Measurements from ENCODE around the gene SYNJ1. TPM values are rescaled to one million over a fixed set of nuclear protein-coding genes. Genes with fewer than 3 reads are reported as not detected.
"Not testable (repeated sequence)": the region's sequence is repeated elsewhere in the genome, so short reads cannot be mapped to it uniquely, and the experiment has no call there.

Gene SYNJ1
- total RNA-seq, 1 donor from 2014 or later: 6.6 TPM

DNA sequence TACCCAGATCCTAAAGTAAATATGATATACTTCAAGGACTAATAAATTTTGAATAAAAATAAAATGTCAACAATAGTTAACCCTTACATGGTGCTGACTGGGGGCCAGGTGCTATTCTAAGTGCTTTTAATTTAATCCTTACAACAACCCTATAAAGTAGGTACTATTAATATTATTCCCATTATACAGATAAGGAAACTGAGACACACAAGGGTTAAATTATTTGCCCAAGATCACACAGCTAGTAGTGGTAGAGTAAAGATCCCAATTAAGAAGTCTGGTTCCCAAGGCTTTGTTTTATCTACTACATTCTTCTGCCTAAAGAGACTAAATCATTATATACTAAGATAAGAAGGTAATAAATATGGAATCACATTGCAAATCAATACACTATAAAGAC lies 34.2 kb downstream of the SYNJ1 start:
- DNase-seq: no peak

DNA sequence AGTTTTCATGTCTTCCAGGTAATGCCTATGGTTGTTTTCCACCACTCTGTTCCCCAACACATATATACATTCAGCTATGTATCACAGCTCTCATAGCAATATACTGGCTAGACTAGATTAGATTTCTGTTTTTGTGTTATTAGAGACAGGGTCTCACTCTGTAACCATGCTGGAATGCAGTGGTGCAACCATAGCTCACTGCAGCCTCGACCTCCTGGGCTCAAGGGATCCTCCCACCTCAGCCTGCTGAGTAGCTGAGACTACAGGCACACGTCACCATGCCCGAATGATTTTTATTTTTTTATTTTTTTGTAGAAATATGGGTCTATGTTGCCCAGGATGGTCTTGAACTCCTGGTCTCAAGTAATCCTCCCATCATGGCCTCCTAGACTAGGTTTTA lies 37.7 kb downstream of the SYNJ1 start:
- no peak for DNase-seq

DNA sequence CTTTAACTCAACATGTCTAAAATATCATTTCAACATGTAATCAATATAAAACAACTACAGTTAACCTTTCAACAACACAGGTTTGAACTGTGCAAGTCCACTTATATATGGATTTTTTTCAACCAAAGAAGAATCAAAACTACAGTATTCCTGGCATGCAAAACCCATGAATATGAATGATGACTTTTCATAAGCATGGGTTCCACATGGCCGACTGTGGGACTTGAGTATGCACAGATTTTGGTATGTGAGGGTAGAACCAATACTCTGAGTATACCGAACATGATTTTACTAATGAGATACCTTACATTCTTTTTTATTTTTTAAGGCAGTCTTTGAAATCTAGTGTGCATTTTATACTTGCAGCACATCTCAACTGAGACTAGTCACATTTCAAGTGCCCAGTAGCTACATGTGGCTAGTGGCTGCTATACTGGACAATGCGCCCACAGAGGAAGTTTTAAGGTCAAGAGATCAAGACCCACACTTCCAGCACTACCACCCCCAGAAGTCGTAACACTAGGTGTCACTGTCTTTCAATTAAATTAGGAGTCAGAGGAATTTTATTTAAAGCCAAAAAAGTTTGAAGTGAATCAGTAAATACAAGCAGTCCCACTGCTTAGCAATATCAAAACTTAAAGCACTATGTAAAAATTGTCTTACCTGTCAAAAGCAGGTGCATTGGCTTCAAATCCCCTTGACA lies 40.0 kb downstream of the SYNJ1 start:
- DNase-seq: no peak

DNA sequence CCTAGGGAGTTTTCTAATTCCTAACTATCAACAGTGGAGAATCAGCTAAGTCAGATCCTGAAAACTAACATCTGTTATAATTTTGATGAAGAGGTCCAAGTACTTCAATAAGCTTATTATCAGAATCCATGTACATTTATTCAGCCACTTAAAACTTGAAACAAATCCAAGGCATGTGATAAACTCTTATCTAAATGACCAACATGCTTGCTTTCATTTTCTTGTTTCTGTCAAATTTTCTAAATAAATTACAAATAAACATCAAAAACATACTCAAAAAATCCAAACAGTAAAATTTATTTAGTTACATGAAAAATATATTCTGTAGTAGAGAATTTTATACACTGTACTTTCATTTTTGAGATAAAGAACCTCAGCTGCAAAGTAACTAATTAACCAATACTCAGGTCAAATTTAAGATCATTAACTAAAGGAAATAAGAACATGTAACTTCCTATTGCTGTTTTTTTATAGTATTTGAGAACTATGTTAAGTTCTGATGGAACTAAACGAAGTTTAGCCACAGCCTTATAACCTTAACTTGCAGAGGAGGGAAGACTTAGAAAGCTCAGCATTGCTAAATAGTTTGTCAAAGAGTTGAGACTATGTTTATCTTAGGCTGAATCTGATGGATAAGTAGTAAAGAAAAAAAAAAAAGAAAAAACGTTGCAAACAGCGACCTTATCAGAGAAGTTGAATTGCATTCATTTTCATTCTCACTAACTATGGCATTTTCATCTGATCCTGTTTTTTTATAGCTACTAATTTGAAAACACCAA lies 44.9 kb downstream of the SYNJ1 start:
- DNase-seq: no peak

DNA sequence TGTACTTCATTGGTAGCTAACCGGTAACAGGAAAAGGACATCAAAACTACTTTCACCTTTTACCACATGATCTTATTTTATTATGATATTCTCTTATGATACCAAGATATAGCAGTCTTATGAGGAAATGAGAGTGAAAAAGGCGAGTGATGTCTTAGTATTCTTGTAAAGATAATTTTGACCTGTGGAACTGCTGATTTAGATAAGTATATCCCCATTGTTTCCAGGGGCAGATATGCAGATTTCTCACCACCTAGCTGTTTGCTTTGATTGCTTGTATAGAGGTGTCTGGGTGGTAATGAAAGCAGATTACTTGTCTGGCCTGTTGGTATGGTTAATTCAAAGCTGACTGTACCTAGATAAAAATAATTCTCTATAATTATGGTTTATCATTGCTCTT lies 53.1 kb downstream of the SYNJ1 start:
- no peak for DNase-seq

DNA sequence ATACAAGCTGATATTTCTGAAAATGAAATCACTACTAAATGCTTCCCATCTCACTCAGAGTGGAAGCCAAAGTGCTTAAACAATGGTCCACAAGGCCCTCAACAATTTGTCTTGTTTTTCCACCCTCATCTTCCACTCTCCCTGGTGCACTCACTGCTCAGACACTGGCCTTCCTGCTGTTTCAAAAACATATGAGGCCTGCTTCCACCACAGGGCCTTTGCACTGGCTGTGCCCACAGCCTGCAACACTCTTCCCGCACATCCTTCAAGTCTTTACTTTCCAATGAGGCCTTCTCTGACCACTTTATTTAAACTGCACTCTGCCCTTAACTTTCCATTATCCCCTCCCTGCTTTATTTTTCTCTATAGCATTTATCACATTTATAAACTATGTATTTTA lies 53.8 kb downstream of the SYNJ1 start:
- DNase-seq: no peak

DNA sequence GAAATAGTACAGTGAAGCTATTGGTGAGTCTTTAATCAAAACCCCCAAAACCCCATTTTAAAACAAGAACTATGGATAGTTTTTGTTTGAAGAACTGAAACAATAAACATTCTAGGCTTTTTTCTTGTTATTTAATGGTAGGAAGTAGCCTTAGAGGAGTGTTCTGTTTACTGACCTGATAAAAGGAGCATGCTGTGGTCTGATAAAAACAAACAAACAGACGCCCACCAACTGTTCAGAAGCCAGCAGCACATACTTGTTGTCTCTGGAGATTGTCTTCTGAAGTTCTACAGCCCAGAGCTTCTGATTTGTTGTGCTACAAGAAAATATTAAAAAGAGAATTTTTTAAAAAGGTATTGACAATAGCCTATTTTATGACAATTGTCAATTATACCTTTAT lies 61.6 kb downstream of the SYNJ1 start:
- DNase-seq: no peak

DNA sequence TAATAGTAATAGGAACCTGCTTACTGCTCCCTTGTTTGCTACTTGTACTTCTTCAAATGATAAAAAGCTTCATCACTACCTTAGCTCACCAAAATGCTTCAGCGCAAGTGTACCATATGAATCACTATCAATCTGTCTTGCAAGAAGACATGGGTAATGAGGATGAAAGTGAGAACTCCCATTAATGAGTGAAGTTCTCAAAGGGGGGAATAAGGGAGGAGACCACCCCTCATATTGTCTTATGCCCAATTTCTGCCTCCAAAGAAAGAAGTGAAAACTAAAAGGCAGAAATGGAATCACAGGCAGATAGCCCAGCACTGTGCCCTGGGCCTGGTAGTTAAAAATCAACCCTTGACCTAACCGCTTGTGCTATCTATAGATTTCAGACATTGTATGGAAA lies 63.7 kb downstream of the SYNJ1 start:
- DNase-seq: not testable (repeated sequence)

DNA sequence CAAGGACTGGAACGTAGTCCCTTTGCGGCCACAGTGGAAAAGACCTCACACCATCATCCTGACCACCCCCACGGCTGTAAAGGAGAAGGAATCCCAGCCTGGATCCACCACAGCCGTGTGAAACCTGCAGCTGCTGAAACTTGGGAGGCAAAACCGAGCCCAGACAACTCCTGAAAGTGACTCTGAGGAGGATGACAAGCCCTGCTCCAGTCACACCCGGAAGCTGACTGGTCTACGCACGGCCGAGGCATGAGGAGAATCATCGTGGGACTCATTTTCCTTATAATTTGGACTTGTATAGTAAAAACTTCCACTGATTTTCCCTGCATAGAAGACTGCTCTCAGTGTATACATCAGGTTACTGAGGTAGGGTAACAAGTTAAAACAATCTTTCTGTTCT lies 65.8 kb downstream of the SYNJ1 start:
- not testable (repeated sequence) for DNase-seq

DNA sequence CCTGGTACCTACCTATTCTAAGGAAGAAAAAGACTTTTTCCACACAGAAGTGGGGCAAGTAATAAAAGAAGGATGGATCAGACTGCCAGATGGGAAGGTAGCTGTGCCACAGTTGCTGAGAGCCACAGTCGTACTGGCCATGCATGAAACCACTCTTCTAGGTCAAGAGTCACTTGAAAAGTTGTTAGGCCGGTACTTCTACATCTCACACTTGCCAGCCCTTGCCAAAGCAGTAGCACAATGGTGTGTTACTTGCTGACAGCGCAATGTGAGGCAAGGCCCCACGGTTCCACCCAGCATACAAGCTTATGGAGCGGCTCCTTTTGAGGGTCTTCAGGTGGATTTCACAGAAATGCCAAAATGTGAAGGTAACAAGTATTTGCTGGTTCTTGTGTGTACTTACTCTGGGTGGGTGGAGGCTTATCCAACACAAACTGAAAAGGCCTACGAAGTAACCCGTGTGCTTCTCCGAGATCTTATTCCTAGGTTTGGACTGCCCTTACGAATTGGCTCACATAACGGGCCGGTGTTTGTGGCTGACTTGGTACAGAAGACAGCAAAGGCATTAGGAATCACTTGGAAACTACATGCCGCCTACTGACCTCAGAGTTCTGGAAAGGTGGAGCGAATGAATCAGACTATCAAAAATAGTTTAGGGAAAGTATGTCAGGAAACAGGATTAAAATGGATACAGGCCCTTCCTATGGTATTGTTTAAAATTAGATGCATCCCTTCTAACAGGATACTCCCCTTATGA lies 66.6 kb downstream of the SYNJ1 start:
- DNase-seq: not testable (repeated sequence)

DNA sequence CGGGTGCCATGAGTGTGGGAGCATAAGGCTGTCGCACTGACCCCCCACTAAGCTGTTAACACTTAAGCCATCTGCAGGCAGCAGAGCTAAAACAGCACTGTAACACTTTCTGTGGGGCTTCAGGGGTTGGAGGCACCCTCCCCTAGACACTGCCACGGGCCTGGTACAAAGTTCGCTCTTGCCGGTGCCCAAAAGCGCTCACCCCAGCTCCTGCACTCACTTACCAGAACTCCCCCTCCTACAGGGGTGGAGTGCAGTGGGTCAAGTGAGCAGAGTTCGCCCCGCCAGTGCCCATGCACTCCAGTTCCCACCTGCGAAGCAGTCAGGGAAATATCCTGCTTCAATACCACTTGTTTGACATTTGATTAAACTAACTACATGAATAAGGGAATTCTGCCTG lies 69.3 kb downstream of the SYNJ1 start:
- no peak for DNase-seq

DNA sequence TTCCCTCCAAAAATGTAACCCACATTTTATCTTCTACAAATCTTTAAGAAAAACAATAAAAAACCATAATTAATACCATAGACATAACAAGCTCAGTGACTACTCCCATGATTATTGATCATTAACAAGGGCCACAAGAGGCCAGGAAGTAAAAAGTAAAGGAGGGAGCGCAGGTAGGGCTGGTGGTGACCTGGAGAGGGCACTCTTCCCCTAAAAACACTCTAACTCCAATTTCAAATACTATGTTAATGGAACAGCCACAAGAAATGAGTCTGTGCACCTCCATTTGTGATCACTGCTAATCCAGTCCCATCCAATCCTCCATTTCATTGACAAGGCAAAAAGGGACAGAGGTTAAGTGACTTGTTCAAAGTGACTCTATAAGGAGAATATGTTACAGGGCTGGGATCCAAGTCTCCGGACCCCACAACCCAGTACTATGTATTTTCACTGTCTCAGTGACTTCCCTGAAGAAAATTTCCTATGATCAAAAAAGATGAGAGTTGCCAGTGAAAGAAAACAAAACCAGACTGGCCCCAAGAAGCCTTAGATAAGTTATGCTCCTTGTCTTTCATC lies 74.4 kb downstream of the SYNJ1 start:
- DNase-seq: no peak

DNA sequence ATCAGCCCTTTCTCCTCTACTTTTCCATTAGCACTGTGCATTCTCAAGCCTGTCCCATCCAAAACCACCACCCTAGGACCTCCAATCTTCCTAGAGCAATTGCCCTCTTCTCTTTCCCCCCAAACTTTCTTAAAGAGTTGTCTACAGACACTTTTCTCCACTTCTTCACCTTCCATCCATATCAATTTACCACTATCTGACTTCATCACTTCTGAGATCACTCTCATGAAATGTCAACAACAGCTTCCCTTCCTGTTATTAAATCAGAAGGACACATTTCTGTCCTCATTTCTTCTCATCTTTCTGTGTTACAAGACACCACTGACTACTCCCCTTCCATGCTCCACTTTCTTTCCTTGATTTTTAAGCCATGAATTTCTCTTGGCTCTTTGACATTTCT lies 79.6 kb downstream of the SYNJ1 start:
- no peak for DNase-seq

DNA sequence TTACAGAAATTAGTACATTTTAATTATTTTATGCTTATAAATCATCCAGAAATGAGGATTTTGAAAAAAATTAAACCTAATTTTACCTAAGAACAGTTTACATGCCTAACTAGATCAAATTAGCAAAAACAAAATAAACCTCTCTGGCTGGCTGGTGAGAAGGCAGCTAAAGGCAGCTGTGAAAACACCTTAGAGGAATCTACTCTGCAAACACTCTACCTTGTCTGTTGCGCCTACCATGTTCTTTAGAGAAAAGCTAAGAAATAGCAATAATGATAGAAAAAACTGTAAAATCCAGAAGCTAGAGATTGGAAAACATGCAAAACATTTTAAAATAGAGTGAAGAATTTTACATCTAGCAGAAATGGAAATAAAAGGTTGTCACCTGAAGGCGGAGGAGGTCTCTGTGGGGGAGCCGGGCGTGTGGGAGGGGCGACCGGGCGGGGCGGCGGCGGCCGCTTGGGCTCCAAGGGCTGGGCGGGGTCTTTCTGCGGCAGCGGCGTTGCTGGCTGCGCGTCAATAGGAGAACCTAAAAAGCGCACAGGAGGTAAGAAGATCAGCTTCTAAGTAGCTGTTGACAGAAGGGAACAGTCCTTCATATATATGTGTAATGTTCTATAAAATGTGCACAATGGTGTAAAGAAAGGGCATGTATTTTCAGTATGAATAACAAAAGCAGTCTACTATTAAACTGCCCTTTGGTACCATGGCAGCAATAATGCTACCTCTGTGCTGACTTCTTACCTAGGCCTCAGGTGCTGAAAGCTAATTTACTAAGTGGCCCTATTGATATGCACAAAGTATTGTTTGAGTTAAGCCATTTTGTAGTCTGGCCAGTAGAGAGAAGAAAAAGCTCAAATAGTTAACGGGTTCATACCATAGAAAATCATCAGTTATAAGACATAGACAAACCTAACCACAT lies 82.3 kb downstream of the SYNJ1 start:
- no peak for DNase-seq

DNA sequence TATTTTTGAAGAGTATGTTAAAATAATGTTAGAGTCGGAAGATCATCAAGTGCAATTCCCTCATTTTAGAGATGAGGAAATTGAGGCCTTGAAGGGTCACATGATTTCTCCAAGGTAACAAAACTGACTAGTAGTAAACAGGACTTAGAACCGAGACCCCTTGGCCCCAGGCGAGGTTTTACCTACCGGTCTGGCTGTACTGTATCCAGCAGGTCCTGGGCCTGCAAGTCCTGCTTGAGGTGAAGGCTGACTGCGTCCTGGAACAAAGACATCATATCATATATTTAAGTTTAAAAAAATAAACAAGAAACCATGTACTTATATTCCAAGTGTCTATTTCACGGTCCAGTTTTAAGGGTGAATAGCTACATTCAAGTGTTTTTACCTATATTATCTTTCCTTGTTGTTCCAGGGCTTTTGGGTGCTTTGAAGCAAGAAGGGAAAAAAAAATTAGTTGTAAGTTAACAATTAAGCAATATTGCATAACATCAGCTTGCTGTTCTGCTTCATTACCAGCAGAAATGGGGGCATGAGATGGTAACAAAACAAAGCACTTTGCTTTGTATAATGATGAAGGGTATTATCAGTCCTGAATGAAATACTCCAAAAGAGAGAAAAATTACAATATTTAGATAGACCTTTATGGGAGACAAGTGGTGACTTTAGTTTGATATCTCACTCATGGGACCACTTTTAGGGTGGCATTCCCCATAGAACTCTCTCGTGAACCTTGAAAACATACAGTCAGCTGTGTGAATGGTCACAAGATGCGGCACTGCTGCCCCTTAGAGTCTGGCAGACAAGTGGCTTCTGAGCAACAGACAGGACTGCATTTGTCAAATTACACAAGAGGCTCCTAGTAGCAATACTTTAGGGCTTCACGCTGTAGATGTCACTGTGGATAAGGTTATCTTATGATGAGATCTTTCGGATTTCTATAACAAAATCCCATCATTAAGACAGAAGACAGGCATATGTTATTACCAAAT lies 85.8 kb downstream of the SYNJ1 start:
- no peak for DNase-seq

DNA sequence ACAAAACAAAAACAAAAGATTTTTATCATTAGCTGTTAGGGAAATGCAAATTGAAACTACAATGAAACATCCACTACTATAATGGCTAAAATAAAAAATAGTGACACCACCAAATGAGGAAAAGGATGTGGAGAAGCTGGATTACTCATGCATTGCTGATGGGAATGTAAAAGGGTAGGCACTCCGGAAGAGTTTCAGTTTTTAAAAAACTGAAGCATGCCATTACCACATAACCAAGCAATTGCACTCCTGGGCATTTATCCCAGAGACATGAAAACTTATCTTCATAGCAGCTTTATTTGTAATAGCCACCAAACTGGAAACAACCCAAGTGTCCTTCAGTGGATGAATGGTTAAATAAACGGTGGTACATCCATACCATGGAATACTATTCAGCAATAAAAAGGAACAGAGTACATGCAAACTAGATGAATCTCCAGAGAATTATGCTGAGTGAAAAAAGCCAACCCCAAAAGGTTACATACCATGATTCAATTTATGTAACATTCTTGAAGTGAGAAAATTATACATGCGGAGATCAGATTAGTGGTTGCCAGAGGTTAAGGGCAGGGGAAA lies 101.1 kb downstream of the SYNJ1 start:
- no peak for DNase-seq

DNA sequence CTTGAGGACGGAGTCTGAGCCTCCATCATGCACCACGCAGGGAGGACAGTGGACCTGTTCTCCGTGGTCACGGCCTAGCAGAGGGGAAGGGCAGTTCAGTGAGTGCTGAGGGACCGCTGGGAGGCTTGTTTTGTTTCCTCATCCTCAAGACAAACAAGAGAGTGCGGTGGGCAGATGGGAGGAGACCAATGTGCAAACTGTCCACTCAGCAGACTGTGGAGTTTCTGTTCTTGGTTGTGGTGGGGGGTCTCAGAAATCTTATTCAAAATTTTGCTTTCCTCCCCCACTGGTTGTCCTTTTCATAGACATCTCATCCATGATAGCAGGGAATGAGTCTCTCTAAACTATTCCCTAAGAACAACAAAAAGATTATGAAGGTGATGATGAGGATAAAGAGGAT lies 109.6 kb downstream of the SYNJ1 start:
- not testable (repeated sequence) for DNase-seq

DNA sequence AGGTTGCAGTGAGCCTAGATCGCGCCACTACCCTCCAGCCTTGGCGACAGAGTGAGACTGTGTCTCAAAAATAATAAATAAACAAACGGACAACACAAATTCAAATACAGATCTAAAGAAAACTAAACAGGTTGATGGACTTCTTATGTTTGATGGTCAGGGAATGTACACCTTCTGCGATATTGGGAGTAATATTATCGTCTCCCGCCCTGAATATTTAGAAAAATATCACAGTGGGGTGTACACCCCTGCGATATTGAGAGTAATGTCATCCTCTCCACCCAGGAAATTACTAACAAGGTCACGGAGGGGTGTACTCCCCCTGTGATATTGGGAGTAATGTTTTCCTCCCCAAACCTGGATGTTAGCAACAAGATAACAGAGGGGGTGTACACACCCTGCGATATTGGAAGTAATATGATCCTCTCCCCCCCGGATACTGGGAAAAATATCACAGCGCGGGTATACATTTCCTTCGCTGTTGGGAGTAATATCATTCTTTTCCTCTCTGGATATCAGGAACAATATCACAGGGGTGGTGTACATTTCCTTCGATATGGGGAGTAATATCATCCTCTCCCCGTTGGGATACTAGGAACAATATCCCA lies 114.3 kb downstream of the SYNJ1 start:
- DNase-seq: no peak

DNA sequence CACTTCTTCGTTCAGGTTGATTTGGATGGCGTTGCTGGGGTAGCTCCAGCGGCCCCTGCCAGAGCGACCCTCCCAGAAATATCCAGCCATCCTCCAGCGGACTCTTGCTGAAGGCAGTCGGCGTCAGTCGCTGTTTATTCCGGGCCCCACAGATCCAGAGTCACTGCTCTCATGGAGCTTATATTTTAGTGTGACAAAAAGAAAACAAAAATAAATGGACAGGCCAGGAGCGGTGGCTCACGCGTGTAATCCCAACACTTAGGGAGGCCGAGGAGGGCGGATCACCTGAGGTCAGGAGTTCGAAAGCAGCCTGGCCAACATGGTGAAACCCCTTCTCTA lies 114.8 kb downstream of the SYNJ1 start:
- no peak for DNase-seq
